ENCODE data around the gene KIRREL3.

The KIRREL3 gene

DNA sequence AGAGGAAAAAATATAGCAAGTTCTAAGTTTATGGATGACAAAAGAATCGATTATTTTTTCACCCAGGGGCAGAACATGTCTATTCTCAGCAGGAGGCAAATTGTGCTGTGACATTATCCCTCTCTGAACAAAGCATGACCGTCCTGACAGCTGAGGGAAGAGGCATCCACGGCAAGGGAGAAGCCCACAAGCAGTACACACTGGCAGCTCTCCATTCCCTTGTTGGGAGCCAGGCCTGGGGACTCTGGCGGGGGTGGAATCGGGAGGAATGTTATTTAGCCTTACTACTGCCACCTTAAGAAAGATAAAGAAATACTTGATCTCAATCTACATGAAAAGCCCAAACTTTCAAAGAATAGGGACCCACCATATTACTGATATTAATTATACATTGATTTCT lies 3.4 kb downstream of the KIRREL3 start:
- no peak for DNase-seq (ENCODE audit: low read depth)

GRCh38 chr11:126996036-126996804 lies 4.3 kb downstream of the KIRREL3 start:
- no peak for DNase-seq (ENCODE audit: low read depth)

DNA sequence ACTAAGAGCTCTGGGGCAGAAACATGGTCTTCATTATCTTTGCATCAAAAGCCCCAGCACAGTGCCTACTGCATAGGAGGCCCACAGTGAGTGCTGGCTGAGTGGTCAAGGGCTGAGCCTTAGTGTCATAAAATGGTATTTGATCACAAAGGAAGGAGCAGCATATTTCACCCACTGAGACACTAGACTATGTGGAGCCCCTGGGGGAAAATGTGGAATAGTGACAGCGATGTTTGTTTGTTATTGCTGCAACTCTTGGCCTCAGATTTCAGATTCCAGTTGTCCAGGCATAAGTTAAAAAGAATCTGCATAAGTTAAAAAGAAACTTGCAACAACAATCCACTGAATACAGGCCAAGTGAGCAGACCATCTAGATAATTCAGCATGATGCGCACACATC lies 7.0 kb downstream of the KIRREL3 start:
- DNase-seq (ENCODE audit: low read depth), result no peak

DNA sequence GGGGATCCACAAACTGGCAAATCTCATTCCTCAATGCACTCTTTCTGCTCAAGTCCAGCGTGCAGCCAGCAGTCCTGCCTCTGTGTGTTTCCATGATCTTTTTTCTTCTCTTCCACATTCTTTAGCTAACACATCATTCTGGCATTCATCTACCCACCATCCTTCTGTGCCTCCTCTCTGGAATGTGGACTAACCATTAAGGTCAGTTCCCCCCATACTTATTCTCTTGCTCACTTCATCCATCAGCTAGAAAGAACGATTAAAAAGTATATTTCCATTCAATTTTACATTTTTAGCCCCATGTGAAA lies 7.8 kb downstream of the KIRREL3 start:
- peak; percentile 74 for DNase-seq (ENCODE audit: low read depth)

DNA sequence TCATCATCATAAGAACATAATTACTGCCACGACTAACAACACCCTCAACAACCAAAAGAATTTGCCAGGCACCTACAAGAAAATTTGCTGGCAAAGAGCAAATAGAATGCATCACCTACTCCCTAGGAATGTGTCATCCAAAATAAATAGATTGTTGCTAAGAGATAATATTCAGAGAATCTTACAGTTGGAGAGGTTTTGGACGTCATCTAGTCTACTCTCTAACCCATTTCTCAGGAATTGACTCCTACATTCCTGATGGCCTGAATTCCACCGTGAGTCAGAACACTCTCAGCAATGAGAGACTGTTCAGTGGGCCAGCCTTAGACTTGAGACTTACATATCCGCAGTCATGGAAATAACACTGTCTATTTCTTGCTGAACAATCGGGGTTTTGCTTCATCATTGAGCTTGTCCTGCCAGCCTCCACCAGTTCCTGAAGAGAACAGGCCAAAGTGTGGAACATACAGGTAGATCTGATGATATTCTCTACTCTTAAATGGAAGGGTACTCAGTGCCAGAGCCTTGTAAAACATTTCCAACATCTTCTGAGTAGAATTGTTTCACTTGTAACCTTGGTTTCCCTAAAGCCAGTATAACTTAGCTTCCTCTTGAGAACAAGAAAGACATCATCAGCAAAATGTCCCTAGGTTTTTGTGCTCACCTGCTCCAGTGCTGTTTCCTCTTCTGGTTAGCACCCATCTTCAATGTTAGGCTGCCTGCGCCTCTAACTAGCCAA lies 8.3 kb downstream of the KIRREL3 start:
- DNase-seq (ENCODE audit: low read depth), result peak; percentile 96

DNA sequence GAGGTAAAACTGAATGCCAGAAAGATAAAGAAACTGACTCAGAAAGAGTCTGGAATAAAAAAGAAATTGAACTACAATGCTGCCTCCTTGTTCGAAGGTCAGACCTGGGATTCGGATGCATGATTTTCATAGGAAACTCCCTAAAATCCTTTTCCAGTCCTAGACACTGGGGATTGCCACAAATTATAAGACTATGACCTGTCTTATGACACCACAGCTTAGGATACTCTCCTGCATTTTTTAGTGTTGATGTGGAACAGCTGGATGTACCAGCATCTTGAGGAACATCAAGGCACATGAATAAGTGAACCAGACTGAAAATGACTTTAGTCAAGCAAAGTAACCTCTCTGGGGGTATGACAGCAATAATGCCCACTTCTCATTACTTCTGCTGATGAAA lies 9.0 kb downstream of the KIRREL3 start:
- peak; percentile 76 for DNase-seq (ENCODE audit: low read depth)

GRCh38 chr11:126990716-126991480 lies 9.7 kb downstream of the KIRREL3 start:
- no peak for DNase-seq (ENCODE audit: low read depth)

DNA sequence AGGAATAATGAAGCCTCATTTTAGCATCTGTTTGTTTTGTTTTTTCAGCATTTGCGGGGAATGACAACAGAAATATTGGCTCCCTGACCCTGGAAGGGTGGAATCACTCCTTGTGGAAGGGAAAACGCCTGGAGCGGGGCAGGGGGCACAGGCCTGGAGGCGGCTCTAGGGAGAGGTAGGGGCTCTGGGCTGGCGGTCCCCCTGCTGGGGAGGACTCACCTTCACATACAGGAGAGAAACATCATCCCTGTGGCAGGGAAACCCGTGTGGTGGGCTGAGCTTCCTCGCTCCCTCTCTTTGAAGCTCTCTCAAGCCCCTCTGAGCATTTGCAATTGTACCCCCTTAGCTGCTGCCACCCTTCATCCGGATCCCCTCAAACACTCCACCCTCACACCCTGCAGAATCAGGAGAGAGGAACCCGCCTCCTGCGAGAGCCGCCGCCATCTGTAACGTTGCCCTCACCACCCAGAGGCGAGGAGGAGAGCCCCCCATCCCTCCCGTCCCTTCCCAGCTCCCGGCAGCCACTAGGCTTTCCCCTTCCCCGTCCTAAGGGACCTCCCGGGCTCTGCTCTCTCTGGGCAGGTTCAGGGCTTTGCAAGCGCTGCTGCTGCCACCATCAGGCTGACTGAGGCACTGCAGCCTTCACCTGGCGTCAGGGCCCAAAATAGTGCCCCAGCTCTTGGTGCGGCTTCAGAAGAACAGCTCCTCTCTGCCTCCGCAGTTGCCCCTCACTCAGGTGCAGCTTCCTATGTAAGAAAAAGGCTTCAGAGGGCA lies 10.4 kb downstream of the KIRREL3 start:
- no peak for DNase-seq (ENCODE audit: low read depth)

GRCh38 chr11:126988655-126989054 lies 11.9 kb downstream of the KIRREL3 start:
- no peak for DNase-seq (ENCODE audit: low read depth)

DNA sequence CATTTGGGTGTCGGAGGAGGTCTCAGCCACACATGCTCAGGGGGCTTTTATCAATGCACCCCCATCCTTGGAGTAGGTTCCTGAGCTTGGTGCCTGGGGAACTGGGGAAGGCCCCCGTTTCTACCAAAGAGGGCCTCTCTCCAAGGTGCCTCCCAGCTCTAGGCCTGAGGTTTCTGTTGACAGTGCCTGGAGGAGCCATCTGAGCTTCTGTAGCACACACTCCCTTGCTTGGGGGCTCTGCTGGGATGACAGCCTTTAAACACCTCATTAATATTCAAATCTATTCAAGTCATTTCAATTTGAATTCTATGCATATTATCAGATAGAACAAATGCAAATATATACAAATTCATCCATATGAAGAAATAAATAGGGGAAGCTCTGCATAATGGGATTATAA lies 18.9 kb downstream of the KIRREL3 start:
- DNase-seq (ENCODE audit: low read depth), result no peak

DNA sequence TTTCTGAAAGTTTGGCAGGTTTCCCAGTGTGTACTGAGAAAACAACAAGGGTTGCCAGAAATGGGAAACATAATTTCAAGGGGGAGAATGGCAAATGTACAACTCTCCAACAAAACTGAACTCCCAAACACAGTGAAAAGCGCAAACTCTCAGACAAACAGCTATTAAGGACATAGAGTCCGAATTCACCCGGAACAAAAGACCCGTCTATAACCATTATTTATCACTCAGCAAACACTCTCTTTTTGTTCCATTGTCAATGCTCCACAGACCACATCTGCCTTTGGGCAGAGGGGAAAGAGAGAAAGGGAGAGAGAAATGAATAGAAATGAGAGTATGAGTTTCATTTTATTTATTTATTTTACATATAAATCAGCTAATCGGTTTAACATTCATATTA lies 21.7 kb downstream of the KIRREL3 start:
- DNase-seq (ENCODE audit: low read depth), result no peak

DNA sequence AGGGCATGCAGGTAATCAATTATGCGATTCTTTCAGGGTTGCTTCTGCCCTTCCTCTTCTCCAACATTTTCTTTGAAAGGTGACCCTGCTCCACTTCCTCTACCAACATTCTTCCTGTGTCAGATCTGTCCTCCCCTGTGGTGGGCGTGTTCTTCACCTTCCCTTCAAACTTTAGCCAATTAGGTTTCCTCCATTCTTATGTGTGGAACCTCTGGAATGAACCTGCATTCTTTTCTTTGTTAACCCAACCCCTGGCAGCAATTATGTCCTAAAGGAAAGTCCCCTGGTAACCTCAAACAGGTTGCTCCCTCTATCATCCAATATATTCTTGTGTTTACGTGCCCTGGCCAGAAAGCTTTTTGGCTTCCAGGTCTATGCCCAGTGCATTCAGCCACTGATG lies 22.4 kb downstream of the KIRREL3 start:
- no peak for DNase-seq (ENCODE audit: low read depth)

DNA sequence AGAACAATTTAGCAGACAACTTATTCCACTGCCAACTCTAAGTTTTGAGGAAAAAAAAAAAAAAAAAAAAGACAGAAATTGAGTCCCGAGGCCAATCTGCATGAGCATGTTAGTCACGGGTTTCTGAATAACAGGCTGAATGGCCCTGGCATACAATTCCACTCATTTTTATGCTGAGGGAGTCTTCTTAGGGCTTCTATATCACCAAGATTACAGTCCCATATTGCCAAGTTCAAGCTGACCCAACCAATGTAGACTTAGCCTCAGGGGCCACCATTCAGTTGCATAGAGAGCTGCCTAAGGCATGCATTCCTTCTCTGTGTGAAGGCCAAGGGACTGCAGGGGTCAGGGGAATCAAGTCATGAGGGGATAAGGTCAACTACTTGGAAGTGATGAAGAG lies 27.5 kb downstream of the KIRREL3 start:
- DNase-seq (ENCODE audit: low read depth), result no peak

- no peak for DNase-seq (ENCODE audit: low read depth)
Observed at GRCh38 chr11:126971305-126971704, 29.3 kb downstream of the KIRREL3 start.

- no peak for DNase-seq (ENCODE audit: low read depth)
Observed at GRCh38 chr11:126969865-126970479, 30.6 kb downstream of the KIRREL3 start.

DNA sequence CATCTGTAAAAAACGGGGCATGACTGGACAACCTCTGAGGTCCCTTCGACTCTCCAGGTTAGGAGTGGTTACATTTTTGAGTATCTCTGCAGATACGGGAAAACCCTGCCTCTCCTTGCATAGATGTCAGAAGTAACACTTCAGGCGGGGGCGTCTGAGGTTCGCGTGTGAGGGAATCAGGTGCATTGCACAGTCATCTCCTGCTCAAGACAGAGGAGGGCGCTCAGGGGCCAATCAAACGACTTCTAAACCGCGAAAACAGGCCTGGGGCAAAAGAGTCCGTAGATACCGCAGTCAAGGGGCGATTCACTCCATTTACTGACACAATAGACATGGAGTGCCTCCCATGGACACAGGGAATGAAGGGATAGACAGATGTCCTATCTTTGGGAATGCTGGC lies 31.7 kb downstream of the KIRREL3 start:
- no peak for DNase-seq (ENCODE audit: low read depth)

DNA sequence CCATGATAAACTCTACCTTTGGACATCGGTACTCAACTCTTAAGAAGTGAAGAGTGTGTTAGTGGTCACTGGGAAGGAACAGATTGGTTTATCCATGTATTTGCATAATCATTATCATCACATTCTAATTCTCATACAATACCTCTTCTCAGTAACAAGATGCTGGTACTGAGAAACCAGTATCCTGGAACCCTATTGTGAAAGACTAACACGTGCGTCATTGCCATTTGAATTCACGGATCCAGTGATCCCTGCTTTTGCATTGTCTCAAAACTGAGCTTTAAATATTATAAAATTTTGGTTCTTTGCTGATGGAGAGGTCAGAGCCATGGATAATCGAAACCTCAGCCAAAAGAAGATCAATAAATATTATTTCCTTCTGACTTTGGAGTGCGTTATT lies 35.2 kb downstream of the KIRREL3 start:
- DNase-seq (ENCODE audit: low read depth), result no peak

DNA sequence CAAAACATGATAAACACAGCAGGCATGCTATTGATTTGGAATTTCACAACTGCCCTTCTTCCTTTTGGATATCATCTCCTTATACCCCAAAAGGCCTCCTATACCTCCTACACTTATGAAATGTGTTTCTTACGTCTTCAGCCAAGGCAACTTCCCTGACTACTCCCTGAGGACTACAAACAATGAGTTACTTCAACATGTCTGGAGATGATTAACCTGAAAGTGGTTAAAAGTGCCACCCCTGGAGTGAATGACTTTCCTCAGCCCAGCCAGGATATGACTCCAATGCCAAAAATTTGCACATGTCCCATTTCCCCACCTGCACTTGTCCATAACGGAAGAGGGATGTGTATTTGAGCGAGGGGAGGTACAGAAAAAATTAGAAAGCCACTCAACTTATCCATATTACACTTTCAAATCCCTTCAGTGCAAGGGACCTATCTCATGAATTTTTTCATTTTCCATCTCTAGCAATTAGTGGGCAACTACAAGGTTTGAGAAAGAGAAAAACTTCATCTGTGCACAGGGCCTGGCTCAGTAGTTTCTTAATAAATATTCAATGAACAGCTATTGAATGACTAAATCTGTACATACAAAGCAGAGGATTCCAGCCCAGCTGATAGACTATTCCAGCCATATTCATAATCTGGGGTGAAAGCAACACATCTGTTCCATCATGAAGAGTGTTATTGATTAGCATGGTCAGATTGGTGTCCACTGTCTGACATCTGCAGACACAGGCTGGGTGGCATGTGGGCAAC lies 36.8 kb downstream of the KIRREL3 start:
- DNase-seq (ENCODE audit: low read depth), result peak; percentile 88

- DNase-seq (ENCODE audit: low read depth), result no peak
Observed at GRCh38 chr11:126963115-126963514, 37.5 kb downstream of the KIRREL3 start.

- no peak for DNase-seq (ENCODE audit: low read depth)
Observed at GRCh38 chr11:126959700-126960099, 40.9 kb downstream of the KIRREL3 start.

GRCh38 chr11:126956635-126957034 lies 43.9 kb downstream of the KIRREL3 start:
- DNase-seq (ENCODE audit: low read depth), result no peak

All from HS-5 (cell line).